ENCODE measurements around the gene PAMR1. TPM values are rescaled to one million over a fixed set of nuclear protein-coding genes. Genes with fewer than 3 reads are reported as not detected.

PAMR1 gene
- total and polyA plus RNA-seq, 7 donors = 0.16 to 1.9 (median 0.72) TPM

DNA sequence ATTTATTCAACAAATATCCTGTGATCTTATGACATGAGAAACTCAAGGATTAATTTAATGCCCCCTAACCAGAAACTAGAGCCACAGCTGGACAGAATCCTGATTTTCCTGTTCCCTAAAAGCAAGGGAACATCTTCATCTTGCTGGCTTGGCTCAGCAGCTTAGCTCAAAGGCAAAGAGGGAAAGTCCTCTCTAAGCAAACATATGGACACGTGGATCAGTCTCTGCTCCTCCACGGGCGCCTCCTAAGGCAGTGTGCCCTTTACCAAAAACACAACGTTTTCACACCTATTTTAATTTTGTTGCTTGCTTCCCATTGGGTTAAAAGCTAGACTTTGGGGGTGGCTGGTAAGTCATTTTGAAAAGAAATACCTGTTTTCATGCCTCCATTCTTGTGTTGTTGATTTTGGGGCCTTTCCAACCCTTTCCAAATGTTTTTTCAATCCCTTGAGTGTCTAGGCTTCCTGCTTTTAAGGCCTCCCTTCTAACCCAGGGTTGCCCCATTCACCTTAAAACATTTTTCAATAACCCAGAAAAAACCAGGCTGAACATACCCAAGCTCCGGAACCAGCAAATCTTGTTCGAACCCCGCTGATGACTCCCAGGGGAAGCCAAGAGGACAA is 121.5 kb downstream of the PAMR1 start:
- intact Hi-C loops (cut with DNase I) = no loop called here
- DNase-seq = no peak

DNA sequence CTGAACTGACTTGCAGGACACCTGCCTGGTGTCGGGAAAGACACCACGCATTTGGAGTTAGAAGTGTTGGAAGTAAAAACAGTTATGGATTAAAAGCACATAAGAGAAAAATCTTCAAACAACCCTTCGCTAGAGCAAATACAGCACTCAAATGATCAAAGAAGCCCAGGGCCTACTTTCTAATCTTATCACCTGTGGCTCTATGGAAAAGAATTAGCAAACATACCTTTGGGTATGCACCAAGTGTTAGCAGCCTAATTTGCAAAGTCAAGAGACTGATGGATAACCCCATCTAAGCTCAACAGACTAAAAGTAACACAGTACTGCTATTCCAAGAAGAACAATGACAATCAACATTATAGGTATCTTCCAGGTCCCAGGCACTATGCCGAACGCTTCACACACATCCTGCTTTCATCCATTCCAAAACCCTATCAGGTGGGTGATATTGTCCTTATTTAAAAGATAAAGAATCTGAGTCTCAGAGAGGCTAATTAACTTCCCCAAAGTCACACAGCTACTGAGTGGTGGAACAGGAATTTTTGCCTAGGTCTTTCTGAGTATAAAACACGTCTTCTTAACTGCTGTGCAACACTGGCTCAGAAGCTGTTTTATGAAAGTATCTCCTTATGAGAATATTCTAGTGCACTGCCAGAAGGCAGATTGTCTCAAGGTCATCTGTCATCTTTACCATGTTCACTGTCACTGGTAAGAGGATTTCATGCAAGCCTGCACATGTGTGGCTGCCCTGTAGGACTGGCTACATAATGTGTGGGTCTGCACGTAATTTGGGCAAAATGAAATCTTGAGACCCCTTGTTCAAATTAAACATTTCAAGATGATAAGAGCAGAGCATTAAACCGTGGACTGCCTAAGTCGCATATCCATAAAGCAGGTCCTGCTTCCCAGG is 122.4 kb downstream of the PAMR1 start:
- Histone ChIP-seq H3K4me3 (no peak overlapping the region), H3K27ac (no peak overlapping the region), H3K36me3 (ENCODE audit: insufficient read depth in 1 of 2, low read depth in 1 of 2) (no peaks in the 10 kb centered on the region), H3K4me1 (no peaks in the 10 kb centered on the region), H3K27me3 (ENCODE audit: insufficient read depth in 3 of 3, low read length in 2 of 3) (peaks cover 0 to 3% (median 0%) of the 10 kb centered on the region in 3 donors), H3K9me3 (no peaks in the 10 kb centered on the region)
- ATAC-seq = no peak
- TF ChIP-seq, protein P1, sequence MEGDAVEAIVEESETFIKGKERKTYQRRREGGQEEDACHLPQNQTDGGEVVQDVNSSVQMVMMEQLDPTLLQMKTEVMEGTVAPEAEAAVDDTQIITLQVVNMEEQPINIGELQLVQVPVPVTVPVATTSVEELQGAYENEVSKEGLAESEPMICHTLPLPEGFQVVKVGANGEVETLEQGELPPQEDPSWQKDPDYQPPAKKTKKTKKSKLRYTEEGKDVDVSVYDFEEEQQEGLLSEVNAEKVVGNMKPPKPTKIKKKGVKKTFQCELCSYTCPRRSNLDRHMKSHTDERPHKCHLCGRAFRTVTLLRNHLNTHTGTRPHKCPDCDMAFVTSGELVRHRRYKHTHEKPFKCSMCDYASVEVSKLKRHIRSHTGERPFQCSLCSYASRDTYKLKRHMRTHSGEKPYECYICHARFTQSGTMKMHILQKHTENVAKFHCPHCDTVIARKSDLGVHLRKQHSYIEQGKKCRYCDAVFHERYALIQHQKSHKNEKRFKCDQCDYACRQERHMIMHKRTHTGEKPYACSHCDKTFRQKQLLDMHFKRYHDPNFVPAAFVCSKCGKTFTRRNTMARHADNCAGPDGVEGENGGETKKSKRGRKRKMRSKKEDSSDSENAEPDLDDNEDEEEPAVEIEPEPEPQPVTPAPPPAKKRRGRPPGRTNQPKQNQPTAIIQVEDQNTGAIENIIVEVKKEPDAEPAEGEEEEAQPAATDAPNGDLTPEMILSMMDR (IDR thresholded peaks at IDR 0.05) = no peak
- WGBS, 3 donors = 83 to 86% (median 83%) methylated on average over 9 of the region's 9 CpGs
- no peak for DNase-seq
- intact Hi-C loops (cut with DNase I) = no loop called here

More for the DNA sequence above, 121.5 kb downstream of the PAMR1 start:
- H3K9me3 ChIP-seq = no peaks in the 10 kb centered on the region
- TF ChIP-seq, protein P1 (IDR thresholded peaks at IDR 0.05) = no peak
- no peaks in the 10 kb centered on the region for H3K36me3 ChIP-seq (ENCODE audit: insufficient read depth in 1 of 2, low read depth in 1 of 2)
- 77 to 79% (median 77%) methylated on average over 7 of the region's 7 CpGs for WGBS, 3 donors
- no peak for ATAC-seq
- peaks cover 0 to under 1% (median 0%) of the 10 kb centered on the region in 3 donors for H3K27me3 ChIP-seq (ENCODE audit: insufficient read depth in 3 of 3, low read length in 2 of 3)
- no peaks in the 10 kb centered on the region for H3K4me1 ChIP-seq
- no peak overlapping the region for H3K27ac ChIP-seq
- H3K4me3 ChIP-seq = no peak overlapping the region

DNA sequence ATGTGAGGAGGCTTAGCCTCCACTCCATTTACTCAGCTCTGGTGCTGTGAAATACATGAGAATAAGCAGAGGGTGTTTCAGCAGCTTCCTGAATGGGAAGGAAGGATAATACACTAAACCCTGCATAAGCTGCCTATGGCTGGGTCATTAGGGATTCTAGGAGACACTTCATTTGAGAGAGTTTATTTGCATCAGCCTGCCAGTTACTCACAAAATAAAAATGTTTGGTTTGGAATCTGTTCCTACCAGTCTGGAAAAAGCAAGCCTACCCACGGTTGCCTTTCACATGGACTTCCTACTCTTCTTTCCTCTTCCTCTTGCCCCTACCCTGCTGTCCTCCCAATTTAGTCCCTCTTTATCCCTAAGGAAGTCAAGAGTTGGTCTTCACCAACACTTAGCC is 126.5 kb downstream of the PAMR1 start:
- H3K9me3 ChIP-seq = no peaks in the 10 kb centered on the region
- no peak overlapping the region for H3K4me3 ChIP-seq
- peaks cover 0 to 3% (median 0%) of the 10 kb centered on the region in 3 donors for H3K27me3 ChIP-seq (ENCODE audit: insufficient read depth in 3 of 3, low read length in 2 of 3)
- 54 to 80% (median 54%) methylated on average over 1 of the region's 1 CpG for WGBS, 3 donors
- TF ChIP-seq, protein P1 (IDR thresholded peaks at IDR 0.05) = no peak
- H3K36me3 ChIP-seq (ENCODE audit: insufficient read depth in 1 of 2, low read depth in 1 of 2) = no peaks in the 10 kb centered on the region
- H3K27ac ChIP-seq = no peak overlapping the region
- ATAC-seq (no peak), DNase-seq (no peak)
- no peaks in the 10 kb centered on the region for H3K4me1 ChIP-seq
- intact Hi-C loops (cut with DNase I) = loop anchor here in 1 of 2 donors (10.0 kb wide), 1 partner anchor 814 kb away; no protein-coding TSS in a partner anchor

DNA sequence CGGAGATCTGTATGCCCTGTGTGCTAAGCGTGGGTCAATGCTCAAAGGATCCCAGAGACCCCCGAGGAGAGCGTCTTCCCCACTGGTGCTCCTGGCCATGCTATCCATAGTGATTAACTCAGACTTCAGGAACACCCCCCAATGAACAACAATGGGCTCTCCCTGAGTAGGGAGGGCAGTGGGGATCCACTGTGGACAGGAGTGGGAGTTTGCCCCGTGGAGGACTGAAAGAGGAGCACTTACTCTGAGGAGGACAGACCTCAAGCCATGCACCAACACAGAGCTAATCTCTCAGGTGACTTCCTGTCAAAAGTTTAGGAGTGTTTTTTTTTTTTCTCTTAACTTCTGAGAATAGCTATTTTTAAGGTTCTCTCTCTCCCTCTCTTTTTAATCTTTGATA is 130.5 kb downstream of the PAMR1 start:
- H3K4me1 ChIP-seq = peaks cover 5% of the 10 kb centered on the region
- TF ChIP-seq, protein P1 (IDR thresholded peaks at IDR 0.05) = no peak

More for the DNA sequence above, 130.5 kb downstream of the PAMR1 start:
- no peak overlapping the region for H3K27ac ChIP-seq
- H3K4me3 ChIP-seq = no peak overlapping the region
- peaks cover 0 to 3% (median 0%) of the 10 kb centered on the region in 3 donors for H3K27me3 ChIP-seq (ENCODE audit: insufficient read depth in 3 of 3, low read length in 2 of 3)
- DNase-seq (no peak), ATAC-seq (no peak)
- no peaks in the 10 kb centered on the region for H3K9me3 ChIP-seq
- intact Hi-C loops (cut with DNase I) = loop anchor here (5.0 to 10.0 kb wide), 5 partner anchors 133 to 810 kb away; no protein-coding TSS in a partner anchor
- H3K36me3 ChIP-seq (ENCODE audit: insufficient read depth in 1 of 2, low read depth in 1 of 2) = no peaks in the 10 kb centered on the region
- WGBS, 3 donors = 86 to 89% (median 89%) methylated on average over 5 of the region's 5 CpGs

All from psoas muscle (tissue), 8 donors.